NCI-H460 (cell line): Measurements from ENCODE around the gene AP3B1. TPM values are rescaled to one million over a fixed set of nuclear protein-coding genes. Genes with fewer than 3 reads are reported as not detected.

Experiments used
- DNase-seq: peaks from one replicate; pipeline ENCODE4 v3.0.0-alpha.2; 2016; ENCODE audit warnings: low read depth; ENCODE audit errors: extremely low read depth
- total RNA-seq: library from RNA; depleted of rRNA; stranded (reverse); fragments of >200 nt; shearing (Covaris generic); gene quantifications from 2 replicates; pipeline ENCODE4 v1.2.3, GENCODE V29; 2014

Gene AP3B1
- total RNA-seq, 1 experiment from 2014 or later, result 66.3 TPM

- DNase-seq, result no peak
Observed at GRCh38 chr5:78006449-78006848, 288.0 kb downstream of the AP3B1 start.

GRCh38 chr5:78005021-78005785 is 289.3 kb downstream of the AP3B1 start:
- DNase-seq, result no peak

GRCh38 chr5:78004559-78004958 is 289.9 kb downstream of the AP3B1 start:
- no peak for DNase-seq

GRCh38 chr5:78003919-78004318 is 290.6 kb downstream of the AP3B1 start:
- DNase-seq, result no peak

- DNase-seq, result no peak
Observed at GRCh38 chr5:78003450-78003849, 291.0 kb downstream of the AP3B1 start.

GRCh38 chr5:78002690-78003089 is 291.8 kb downstream of the AP3B1 start:
- DNase-seq, result no peak

- no peak for DNase-seq
Observed at GRCh38 chr5:78001197-78001596, 293.3 kb downstream of the AP3B1 start.

GRCh38 chr5:78000191-78000590 is 294.3 kb downstream of the AP3B1 start:
- no peak for DNase-seq

GRCh38 chr5:77999399-77999798 is 295.1 kb downstream of the AP3B1 start:
- DNase-seq, result no peak

GRCh38 chr5:77996943-77997342 is 297.6 kb downstream of the AP3B1 start:
- DNase-seq, result no peak

- no peak for DNase-seq
Observed at GRCh38 chr5:77995793-77996409, 298.6 kb downstream of the AP3B1 start.

GRCh38 chr5:77994943-77995342 is 299.6 kb downstream of the AP3B1 start:
- DNase-seq, result no peak

- no peak for DNase-seq
Observed at GRCh38 chr5:77993855-77994318, 300.6 kb downstream of the AP3B1 start.

- no peak for DNase-seq
Observed at GRCh38 chr5:77993141-77993854, 301.2 kb downstream of the AP3B1 start.

- DNase-seq, result no peak
Observed at GRCh38 chr5:77991084-77991483, 303.4 kb downstream of the AP3B1 start.

GRCh38 chr5:77990020-77990419 is 304.5 kb downstream of the AP3B1 start:
- no peak for DNase-seq

- no peak for DNase-seq
Observed at GRCh38 chr5:77987988-77988387, 306.5 kb downstream of the AP3B1 start.

- DNase-seq, result no peak
Observed at GRCh38 chr5:77987331-77987730, 307.2 kb downstream of the AP3B1 start.

- no peak for DNase-seq
Observed at GRCh38 chr5:77986261-77986660, 308.2 kb downstream of the AP3B1 start.

- DNase-seq, result no peak
Observed at GRCh38 chr5:77985247-77985646, 309.3 kb downstream of the AP3B1 start.

- DNase-seq, result no peak
Observed at GRCh38 chr5:77984587-77984986, 309.9 kb downstream of the AP3B1 start.
